IPS DF 4.7 (cell line): ENCODE data around the gene HOXD12.

Source experiments
- DNase-seq: peaks from one replicate; pipeline ENCODE4 v3.0.0-alpha.2; 2013; ENCODE audit warnings: low spot score; ENCODE audit errors: extremely low read depth

The HOXD12 gene, protein sequence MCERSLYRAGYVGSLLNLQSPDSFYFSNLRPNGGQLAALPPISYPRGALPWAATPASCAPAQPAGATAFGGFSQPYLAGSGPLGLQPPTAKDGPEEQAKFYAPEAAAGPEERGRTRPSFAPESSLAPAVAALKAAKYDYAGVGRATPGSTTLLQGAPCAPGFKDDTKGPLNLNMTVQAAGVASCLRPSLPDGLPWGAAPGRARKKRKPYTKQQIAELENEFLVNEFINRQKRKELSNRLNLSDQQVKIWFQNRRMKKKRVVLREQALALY

DNA sequence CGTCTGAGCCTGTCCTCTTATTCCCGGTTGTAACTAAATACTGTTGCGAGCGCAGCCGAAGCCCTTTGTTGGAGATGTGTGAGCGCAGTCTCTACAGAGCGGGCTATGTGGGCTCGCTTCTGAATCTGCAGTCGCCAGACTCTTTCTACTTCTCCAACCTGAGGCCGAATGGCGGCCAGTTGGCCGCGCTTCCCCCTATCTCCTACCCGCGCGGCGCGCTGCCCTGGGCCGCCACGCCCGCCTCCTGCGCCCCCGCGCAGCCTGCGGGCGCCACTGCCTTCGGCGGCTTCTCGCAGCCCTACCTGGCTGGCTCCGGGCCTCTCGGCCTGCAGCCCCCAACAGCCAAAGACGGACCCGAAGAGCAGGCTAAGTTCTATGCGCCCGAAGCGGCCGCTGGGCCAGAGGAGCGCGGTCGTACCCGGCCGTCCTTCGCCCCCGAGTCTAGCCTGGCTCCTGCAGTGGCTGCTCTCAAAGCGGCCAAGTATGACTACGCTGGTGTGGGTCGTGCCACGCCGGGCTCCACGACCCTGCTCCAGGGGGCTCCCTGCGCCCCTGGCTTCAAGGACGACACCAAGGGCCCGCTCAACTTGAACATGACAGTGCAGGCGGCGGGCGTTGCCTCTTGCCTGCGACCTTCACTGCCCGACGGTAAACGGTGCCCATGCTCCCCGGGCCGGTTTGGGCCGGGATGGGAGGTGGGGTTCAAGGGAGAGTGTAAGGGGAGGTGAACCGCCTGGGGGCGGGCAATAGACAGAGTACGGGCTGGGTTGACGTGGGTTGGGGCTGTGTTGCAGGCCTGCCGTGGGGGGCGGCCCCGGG, at the start of gene HOXD12:
Gene HOXD12 (plus strand): TSS at position 68 of the 819 bp plus-strand sequence. CDS start 7 bp downstream, at position 75.
- no peak for DNase-seq

DNA sequence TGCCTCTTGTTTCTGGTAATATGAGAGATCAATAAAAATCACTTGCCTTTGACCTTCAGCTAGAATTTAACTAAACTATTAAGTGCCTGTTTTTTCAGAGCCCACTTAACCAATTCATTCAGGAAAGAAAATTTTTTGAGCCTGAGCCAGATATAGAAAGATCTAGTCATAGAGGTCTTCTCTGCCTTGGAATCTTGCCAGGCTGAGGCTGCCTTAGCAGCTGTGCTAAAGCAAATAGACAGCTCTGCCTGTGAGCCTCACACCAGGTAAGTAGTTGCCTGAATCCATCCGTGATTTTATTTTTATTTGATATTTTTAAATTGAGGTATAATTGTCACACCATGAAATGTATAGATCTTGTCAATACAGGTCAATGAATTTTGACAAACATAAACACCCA, 43.2 kb upstream of the HOXD12 start:
- no peak for DNase-seq

DNA sequence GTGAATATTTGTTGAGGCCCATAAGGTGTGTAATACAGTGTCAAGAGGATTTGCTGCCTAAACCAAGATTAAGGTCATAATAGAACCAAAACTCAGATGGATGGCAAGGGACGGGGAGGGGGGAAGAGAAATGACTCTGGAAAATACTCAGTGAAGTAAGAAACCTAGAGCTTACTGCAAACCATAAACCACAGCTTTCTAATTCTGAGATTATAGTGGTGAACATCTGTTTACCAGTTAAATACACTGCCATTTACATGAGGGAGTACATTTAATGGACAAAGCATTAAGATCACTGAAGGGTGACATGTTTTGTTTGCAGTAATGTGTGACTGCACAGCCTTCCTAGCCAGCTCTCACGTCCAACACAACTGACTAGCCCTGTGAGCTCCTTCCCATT, 35.6 kb upstream of the HOXD12 start:
- DNase-seq: no peak

DNA sequence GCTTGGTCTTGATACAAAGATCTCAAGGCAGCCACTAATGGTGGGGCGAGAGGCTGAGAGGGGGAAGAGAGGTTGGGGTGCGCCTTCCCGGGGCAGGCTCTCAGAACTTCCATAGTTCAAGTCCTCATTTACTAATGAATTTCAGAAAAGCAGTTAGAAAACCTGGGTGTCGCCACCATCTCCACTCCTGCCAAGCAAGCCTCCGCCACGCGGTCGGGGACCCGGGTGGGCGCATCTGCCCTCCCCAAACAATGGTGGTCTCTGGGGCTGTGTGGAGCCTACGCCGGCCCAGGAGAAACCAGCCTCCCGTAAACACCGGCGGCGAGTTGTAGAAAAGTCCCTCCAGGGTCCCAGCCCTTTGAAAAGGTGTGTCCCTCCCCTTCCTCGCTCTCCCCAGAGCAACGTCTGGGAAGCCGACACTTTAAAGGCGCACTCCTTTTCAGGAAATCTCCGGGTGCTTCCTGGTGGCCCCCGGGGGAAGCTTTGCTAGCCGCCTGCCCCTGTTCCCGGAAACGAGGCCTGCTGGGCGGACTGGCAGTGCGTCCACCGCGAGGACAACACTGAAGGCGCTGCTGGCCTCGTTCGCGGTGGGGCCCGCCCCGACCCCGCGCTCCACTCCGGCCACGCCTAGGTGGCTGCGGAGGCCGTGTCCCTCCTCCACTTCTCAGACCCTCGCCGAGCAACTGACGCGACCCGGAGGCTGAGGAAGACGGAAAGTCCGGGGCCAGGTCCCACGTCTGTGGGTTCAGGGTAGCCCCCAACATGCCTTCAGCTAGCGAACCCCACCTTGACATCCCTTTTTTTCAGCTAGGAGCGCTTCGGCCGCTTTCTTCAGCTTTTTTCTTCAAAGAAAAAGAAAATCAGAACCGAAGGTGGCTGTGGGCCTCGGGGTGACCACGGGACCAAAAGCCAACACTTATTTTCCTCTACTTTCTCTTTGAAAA, 32.7 kb upstream of the HOXD12 start:
- DNase-seq: no peak

DNA sequence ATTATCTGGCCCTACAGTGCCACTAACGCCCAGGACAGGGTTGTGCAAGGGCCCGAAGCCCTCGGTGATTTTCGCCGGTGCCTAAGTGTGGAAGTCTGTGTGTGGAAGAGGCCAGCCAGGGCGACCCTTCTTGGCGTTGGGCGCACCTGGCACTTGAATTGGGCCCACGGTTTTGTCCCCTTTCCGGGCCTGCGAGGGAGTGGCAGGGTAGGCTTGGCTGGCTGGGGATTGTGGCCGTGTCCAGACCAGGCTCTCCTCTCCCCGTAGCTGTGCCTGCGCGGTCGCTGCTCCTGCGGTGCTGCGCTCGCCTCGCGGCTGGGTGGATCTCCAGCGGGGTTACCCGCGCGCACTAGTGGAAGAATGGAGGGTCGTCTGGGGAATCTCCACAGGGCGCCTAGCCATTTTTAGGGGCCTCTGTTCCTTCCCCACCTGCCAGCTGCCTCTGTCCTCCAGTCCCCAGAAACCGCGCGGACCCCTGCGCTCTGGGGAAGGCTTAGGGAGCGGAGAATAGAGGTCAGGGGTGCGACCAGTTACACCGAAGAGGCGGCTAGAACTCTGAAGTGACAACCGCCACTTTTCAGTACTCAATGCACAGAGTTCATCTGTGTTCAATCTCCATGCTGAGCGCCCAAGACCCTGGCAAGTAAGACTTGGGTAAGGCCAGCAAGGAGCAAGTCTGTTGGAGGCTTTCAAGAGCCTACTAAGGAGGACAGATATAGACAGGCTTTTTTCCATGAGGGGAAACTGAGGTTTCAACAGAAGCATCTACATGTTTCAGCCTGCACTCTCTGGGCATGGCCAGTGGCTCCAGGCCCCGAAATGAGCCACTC, 31.8 kb upstream of the HOXD12 start:
- no peak for DNase-seq

DNA sequence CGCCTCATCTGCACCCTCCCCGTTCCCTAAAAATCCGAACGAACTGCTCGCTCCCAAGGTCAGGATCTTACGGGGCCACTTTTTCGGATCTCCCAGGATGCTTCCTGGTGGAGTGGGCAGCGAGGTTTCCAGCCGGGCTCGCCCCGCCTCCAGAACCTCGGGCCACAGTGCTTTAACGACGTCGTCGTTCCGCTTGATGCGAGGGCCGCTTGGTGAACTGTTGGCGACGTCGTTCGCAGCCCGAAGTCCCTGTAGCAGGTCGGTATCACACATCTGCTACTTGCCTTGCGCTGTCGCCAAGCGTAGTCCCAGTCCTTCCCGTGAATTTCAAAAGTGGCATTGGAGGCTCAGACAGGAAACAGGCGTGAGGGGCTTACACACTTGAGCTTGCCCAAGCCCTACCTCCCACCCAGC, 31.2 kb upstream of the HOXD12 start:
- DNase-seq: no peak

DNA sequence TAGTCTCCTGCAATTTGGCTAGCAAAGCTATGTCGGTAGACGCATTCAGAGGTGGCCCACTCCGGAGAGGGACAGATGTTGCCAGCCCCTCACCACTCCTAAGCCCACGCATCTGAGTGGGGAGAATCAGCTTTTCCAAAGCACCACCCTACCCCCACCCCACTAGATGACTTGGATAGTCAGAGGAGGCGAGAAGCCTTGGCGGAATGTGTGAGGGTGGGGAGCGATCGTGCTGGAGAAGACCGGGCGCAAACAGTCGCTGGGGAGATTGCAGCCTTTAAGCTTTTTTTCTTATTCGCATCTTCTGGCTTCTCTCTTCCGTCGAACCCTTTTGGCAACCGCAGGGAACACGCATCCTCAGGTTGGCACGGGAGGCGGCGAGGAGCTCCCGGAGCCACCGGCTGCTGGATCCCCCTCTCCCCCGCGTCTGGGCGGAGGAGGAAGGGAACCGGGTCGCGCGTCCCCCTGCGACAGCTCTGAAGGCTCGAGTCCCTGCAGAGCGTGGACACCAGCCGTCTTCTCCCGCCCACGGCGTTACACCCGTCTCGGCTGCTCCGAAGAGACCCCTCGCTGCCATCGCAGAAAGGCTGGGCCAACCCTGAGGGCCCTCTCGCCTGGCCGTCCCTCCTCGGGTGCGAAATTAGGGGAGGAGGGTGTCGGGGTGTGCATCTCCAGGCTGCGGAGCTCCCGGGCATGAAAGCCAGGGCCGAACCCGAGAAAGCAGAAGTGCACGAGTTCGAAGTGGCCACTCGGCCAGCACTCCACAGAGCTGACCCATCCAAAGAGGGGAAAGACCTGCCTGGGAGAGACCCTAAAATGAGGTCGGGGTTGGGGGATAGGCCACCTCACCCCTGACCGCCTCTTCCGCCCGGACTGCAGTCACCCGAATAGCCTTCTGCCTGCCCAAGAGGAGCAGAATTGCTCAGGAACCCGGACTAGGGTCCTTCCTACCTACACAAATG, 28.0 kb upstream of the HOXD12 start:
- no peak for DNase-seq

DNA sequence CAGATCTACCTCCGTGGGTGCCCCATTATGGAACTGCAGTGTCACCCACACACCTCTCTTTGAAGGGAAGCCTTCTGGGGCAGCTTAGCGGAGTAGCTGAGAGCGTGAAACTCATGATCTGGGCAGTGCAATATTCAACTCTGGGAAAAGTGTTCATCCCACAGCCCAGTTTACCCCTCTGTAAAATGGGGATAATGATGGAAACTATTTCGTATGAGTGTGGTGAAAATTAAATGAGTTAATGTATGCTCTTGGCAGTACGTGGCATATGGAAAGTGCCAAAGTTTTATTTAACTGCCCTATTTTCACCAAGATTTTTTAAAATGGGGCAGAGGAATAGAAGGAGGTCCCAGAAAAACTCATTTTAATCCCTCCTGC, 27.3 kb upstream of the HOXD12 start:
- no peak for DNase-seq

DNA sequence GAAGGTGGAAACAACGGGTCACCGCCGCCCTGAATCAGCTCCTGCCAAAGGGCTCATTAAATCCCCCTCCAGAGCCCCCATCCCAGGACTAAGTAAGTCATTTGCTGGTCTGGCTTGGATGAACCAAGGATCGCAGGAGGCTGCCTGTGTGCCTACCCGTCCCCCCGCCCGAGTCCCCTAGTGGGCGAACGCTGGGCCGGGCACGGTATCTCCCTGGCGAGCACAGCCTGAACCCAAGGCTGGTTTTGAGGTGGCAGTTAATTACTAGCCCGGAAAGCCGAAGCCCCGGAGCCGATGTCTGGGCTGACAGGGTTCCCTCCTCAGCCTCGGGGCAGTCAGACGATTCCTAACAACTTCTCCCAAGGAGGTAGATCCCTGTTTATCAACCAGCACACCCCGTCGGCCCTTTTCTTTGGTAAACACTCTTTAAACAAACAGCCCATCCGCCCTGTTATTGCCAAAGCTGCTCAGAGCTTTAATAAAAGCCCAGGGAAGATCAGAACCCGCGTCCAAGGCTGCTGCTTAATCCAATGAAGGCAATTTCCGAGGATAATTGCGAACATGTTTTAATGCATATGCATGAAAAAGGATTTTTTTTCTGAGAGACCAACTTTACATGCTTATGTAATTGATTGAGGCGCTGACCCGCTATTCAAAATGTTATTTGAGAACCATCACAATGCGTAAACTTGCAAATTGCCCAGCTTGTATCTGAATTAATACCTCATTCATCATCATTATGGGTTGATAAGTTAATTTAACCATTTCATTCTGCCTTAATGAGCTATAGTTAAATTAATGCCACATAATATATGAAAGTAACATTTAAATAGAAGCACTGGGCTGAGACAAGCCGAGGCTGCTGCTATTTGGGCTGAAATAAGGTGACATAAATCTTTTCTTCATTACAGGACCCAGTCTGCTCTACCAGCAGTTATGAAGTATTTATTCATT, 26.4 kb upstream of the HOXD12 start:
- DNase-seq: no peak

DNA sequence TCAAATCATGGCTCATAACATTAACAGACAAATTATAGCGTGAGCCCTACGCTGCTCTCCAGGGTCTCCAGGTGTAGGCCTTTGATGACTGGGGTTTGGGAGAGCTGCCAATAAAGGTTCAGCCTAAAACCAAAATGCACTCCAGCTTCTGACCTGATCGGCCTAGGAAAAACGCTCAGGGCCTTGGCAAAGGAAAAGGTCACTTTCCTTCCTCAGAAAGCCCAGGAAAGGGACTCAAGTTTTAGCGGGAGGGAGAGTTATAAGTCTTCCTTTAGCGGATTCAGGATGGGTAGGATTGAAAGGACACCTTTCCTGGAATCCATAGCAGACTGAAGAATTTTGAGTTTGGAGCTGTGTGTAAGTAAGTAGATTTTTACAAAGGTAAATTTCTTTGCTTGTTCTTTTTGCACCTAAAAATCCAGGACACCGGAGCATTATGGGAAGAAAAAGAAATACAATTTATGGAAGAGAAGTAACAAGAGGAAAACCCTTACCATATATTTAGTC, 24.6 kb upstream of the HOXD12 start:
- no peak for DNase-seq

DNA sequence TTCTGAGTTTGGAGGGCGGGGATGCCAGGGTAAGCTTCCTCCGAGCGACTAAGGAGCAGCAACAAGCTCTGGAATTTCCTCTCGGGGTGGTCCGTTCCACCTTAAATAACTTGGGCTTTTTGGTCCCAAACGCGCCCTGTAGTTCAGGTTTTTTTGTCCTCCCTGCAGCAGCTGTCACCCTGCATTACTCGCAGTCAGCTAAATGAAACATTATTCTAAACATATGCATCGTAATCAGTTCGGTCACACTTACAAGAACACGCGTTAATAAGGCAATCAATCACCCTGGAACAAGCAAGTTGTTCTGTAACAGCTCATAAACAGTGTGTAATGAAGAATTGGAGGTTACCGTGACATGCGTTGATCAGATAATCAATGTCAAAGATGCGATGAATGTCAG, 24.1 kb upstream of the HOXD12 start:
- DNase-seq: no peak

DNA sequence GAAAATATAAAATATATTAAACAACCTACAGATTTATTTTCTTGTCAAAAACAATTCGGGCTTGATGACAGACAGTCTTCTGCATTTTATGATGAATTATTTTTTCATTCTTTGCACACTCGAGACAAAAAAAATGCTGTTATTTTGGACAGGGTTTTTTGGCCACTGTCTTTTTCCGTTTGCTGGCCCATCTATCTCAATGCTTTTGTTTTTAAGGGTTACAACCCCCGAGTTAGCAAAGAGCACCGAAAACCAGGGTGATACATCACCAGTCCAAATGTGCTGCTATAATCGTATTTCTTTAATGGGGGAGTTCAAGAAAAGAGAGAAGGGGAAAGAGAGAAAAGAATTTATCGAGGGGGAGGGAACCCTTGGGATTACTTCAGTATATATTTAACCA, 23.5 kb upstream of the HOXD12 start:
- DNase-seq: no peak

DNA sequence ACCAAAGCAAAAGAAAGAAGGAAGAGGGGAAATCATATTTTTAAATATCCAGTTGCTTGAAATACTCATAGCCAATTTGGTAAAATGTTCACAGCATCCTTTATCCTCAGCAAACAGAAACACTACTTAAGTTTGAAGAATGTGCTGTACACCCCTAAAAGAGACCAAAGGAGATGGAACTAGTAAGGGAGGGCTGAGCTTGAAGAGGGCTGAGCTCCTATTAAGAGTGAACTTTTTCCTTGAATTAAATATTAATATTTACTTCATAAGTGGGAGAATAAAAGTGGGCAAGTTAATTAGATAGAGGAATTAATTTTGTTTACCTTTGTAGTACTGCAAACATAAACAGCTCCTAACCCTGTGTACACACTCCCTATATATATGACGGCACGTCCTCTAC, 22.8 kb upstream of the HOXD12 start:
- no peak for DNase-seq

DNA sequence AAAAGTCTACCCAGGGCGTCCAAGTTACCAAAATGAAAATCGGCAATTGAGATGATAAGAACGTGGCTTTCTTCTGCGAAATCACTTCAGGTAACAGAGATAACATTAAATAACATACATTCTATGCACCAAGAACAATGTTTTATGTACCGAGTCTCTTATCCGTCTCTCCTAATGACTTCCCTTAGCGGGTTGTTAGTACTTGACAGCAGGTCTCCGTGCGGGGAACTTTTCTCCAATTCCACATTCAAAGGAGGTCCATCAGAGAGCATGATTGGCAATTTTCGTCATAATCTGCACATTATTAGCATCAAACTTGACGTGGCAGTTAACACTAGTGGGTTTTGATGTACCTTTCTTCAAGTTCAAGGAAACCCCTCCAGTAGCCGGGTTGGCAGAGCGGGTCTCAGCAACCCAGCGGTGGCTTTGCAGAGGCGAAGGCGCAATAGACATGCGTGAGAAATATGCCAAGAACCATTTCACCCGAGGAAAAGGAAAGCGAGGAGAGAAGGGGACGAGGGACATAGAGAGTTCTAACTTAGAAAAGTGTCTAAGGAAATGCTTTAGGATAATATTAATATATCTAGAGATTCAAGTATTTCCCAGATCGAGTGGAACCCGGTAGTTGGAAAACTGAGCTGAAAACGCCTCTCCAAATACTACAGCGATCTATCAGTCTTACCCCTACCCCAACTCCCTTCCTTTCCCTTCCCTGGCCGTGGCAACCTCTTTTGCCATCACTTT, 20.9 kb upstream of the HOXD12 start:
- no peak for DNase-seq

DNA sequence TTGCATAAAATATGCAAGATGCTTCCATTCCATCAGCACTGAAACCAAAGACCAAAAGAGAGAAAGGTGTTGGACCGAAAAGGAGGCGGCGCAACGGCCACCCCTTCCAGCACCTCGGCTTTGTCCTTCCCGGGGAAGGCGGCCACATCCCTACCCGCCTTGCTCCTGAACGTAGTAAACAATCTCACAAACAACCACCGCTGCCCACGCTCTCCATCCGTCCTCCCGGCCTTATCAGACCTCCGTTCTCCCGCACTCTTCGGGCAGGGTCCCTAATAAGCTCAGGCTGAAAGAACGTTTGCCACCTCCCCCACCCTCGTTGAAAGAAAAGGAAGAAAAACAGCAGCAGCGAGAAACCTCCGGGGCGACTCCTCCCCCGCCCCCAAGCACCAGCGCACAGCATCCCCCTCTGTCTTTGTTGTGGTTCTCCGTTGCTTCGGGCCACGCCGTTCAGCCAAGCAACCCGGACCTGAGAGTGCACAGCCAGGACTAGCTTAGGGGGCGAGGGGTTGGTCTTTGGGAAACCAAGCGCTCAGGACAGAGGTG, 20.2 kb upstream of the HOXD12 start:
- no peak for DNase-seq

DNA sequence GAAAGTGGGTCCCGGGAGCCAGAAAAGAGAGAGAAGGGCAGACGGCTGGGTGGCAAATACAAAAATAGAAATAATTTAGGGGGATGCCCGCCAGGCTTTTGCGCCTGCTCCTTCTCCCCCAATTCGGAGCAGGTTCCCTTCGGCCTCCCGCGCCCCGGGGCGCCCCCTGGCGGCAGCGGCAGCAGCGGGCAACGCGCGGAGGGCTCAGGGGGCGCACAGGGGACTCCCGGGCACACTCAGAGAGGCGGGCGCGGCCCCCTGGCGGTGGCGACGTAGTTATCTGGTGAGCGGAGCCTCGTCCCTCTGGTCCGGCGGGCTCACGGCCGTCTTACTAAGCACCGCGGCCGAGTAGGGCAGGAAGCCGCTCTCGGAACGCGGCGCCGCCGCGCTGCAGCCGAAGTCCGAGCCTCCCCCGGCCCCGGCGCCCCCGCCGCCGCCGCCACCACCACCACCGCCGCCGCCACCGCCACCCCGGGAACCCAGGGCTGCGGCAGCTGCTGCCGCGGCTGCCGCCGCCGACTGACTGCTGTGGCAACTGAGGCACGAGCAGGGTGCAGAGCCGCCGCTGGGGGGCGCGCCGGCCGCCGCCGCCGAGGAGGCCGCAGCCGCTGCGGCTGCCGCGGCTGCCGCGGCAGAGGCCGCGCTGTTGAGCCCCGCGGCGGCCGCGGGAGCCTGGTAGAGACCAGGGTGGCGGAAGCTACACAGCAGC, 19.6 kb upstream of the HOXD12 start:
- DNase-seq: no peak
